ENCODE data around the gene ACSS3. TPM values are rescaled to one million over a fixed set of nuclear protein-coding genes. Genes with fewer than 3 reads are reported as not detected.

Gene ACSS3
- total RNA-seq, 2 donors from 2014 or later, result 28.3 to 29.4 TPM

DNA sequence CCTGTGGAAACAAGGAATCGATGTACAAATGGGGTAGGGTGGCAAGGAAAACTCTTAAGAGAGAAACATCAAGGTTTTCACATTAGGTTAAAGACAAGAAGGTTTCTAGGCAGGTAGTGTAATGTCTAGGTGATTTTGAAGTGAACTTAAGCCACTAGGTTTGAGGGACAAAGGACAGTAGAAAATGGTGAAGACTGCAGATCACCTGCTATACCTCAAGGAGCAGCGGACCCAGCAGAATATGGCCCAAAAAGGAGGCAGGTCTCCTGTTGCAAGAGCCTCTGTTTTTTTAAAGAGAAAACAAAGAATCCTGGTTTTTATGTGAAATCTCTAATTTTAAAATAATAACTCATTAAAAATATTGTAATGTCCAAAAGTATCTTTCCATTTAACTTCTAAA lies 178.1 kb downstream of the ACSS3 start:
- H3K9me3 Mint-ChIP-seq, result no peaks in the 10 kb centered on the region
- H3K27ac Mint-ChIP-seq, result no peak overlapping the region
- H3K4me3 ChIP-seq (ENCODE audit: low read length), result no peak overlapping the region
- no peaks in the 10 kb centered on the region for H3K4me1 ChIP-seq (ENCODE audit: control insufficient read depth, insufficient read depth, low read length)
- no peaks in the 10 kb centered on the region for H3K9me3 ChIP-seq (ENCODE audit: control insufficient read depth, low read length)
- peaks cover 12% of the 10 kb centered on the region for H3K4me1 Mint-ChIP-seq
- no peaks in the 10 kb centered on the region for H3K27me3 Mint-ChIP-seq (ENCODE audit: insufficient read depth)
- no peaks in the 10 kb centered on the region for H3K27me3 ChIP-seq (ENCODE audit: control insufficient read depth, insufficient read depth, low read length, poor library complexity, severe bottlenecking)
- 94 to 100% methylated on average over 1 to 2 of the region's 2 CpGs for WGBS, 2 experiments (ENCODE audit: insufficient coverage in 1 of 2, insufficient read length in 1 of 2)
- DNase-seq, result peak; percentile 53
- H3K4me3 Mint-ChIP-seq, result no peak overlapping the region
- no peak overlapping the region for H3K27ac ChIP-seq (ENCODE audit: low read depth, low read length)
- no peak overlapping the region for H3K9ac ChIP-seq (ENCODE audit: extremely low read depth, low read length, poor library complexity, severe bottlenecking)
- TF ChIP-seq, protein P1, sequence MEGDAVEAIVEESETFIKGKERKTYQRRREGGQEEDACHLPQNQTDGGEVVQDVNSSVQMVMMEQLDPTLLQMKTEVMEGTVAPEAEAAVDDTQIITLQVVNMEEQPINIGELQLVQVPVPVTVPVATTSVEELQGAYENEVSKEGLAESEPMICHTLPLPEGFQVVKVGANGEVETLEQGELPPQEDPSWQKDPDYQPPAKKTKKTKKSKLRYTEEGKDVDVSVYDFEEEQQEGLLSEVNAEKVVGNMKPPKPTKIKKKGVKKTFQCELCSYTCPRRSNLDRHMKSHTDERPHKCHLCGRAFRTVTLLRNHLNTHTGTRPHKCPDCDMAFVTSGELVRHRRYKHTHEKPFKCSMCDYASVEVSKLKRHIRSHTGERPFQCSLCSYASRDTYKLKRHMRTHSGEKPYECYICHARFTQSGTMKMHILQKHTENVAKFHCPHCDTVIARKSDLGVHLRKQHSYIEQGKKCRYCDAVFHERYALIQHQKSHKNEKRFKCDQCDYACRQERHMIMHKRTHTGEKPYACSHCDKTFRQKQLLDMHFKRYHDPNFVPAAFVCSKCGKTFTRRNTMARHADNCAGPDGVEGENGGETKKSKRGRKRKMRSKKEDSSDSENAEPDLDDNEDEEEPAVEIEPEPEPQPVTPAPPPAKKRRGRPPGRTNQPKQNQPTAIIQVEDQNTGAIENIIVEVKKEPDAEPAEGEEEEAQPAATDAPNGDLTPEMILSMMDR (conservative IDR thresholded peaks at IDR 0.05), result peak; percentile 58
- H3K36me3 Mint-ChIP-seq (ENCODE audit: low read depth), result peaks cover 10% of the 10 kb centered on the region
- H3K36me3 ChIP-seq (ENCODE audit: control insufficient read depth, insufficient read depth, low read length), result peaks cover 13% of the 10 kb centered on the region

DNA sequence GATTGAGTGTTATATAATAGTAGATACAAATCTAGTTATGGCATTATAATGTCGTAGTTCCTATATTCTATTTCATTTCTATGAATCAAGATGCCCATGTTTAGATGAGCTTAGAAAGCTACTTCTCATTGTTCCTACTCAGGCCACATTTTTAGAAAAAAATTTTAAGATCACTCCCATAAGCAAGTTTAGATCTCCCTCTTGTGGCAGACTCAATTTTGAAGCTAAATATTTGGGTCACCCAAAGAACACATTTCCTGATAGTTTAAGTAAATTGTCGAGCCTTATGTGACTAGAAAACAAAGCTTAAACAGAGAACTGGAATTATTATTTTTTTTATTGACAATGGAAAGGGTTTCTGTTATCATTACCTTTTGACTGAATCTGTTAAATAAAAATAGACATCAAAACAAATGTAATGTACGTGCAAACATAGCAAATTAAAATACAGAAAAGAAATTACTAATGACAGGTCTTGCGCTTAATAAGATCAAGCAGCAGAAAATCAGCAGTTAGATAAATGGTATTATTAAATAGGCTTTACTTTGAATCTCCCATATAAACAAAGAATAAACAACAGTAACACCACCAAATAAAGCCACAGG lies 180.2 kb downstream of the ACSS3 start:
- no peak overlapping the region for H3K27ac ChIP-seq (ENCODE audit: low read depth, low read length)
- Mint-ChIP-seq H3K27ac (no peak overlapping the region), H3K4me1 (peaks cover 11% of the 10 kb centered on the region), H3K27me3 (ENCODE audit: insufficient read depth) (no peaks in the 10 kb centered on the region), H3K9me3 (no peaks in the 10 kb centered on the region), H3K4me3 (no peak overlapping the region), H3K36me3 (ENCODE audit: low read depth) (peaks cover 10% of the 10 kb centered on the region)
- H3K4me1 ChIP-seq (ENCODE audit: control insufficient read depth, insufficient read depth, low read length), result no peaks in the 10 kb centered on the region
- H3K36me3 ChIP-seq (ENCODE audit: control insufficient read depth, insufficient read depth, low read length), result peaks cover 13% of the 10 kb centered on the region
- no peaks in the 10 kb centered on the region for H3K27me3 ChIP-seq (ENCODE audit: control insufficient read depth, insufficient read depth, low read length, poor library complexity, severe bottlenecking)
- no peak for DNase-seq
- H3K4me3 ChIP-seq (ENCODE audit: low read length), result no peak overlapping the region
- TF ChIP-seq, protein P1 (conservative IDR thresholded peaks at IDR 0.05), result peak; percentile 81
- 75% methylated on average over 3 of the region's 4 CpGs; no CpG with 5 or more reads in 1 of the 2 experiments for WGBS, 2 experiments (ENCODE audit: insufficient coverage in 1 of 2, insufficient read length in 1 of 2)
- H3K9ac ChIP-seq (ENCODE audit: extremely low read depth, low read length, poor library complexity, severe bottlenecking), result no peak overlapping the region
- H3K9me3 ChIP-seq (ENCODE audit: control insufficient read depth, low read length), result no peaks in the 10 kb centered on the region

DNA sequence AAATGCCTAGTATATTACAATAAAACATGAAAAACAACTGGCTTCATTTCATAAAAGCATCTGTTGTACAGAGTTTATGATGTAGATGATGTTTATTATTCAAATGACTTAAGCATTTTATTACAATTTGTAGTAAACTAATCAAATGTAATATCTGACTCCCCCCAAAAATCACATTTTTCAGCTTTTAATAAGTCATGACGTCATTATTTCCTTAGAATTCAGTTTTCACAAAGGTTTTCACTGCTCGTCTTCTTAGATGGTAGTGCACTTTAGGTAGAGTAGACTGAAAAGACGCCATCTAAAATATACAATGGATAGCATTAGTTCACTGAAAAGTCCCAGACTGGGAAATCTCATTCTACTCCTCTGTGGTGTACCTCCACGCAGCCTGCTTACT lies 181.5 kb downstream of the ACSS3 start:
- Histone ChIP-seq H3K4me1 (ENCODE audit: control insufficient read depth, insufficient read depth, low read length) (no peaks in the 10 kb centered on the region), H3K9me3 (ENCODE audit: control insufficient read depth, low read length) (no peaks in the 10 kb centered on the region), H3K4me3 (ENCODE audit: low read length) (no peak overlapping the region), H3K27me3 (ENCODE audit: control insufficient read depth, insufficient read depth, low read length, poor library complexity, severe bottlenecking) (no peaks in the 10 kb centered on the region), H3K9ac (ENCODE audit: extremely low read depth, low read length, poor library complexity, severe bottlenecking) (no peak overlapping the region), H3K27ac (ENCODE audit: low read depth, low read length) (no peak overlapping the region), H3K36me3 (ENCODE audit: control insufficient read depth, insufficient read depth, low read length) (peaks cover 8% of the 10 kb centered on the region)
- WGBS, 2 experiments (ENCODE audit: insufficient coverage in 1 of 2, insufficient read length in 1 of 2), result 95 to 100% methylated on average over 3 to 4 of the region's 4 CpGs
- TF ChIP-seq, protein P1 (conservative IDR thresholded peaks at IDR 0.05), result no peak
- Mint-ChIP-seq H3K4me1 (peaks cover 8% of the 10 kb centered on the region), H3K9me3 (no peaks in the 10 kb centered on the region), H3K4me3 (no peak overlapping the region), H3K27ac (no peak overlapping the region), H3K27me3 (ENCODE audit: insufficient read depth) (no peaks in the 10 kb centered on the region), H3K36me3 (ENCODE audit: low read depth) (peaks cover 8% of the 10 kb centered on the region)
- DNase-seq, result no peak

All from endodermal cell (in vitro differentiated cells).